CD4-positive, alpha-beta memory T cell (primary cell): ENCODE results near the gene UBE2B. TPM values are rescaled to one million over a fixed set of nuclear protein-coding genes. Genes with fewer than 3 reads are reported as not detected.

Source experiments
- CTCF ChIA-PET: fragments of 350-600 bp; sonication (Branson Sonifier 250); formaldehyde crosslinking; loops from one replicate; lab custom pipeline; 2021; ENCODE audit warnings: inconsistent platforms; ENCODE audit not compliant: partially characterized antibody; lab: Charles Lee
- POLR2A ChIA-PET: fragments of 350-600 bp; sonication (Branson Sonifier 250); formaldehyde crosslinking; loops from one replicate; lab custom pipeline; 2021; ENCODE audit not compliant: partially characterized antibody; lab: Charles Lee
- DNase-seq, 5 donors: peaks; one replicate each; pipeline versions ENCODE4 v3.0.0 to v3.0.0-alpha.2; 2020 to 2022; ENCODE audit warnings: mixed read lengths in 1 of 5
- H3K27ac ChIP-seq: one replicate; pipeline ENCODE4 v1.7.0; 2013; ENCODE audit warnings: low read depth, low read length
- H3K27me3 ChIP-seq: 2 replicates; pipeline ENCODE4 v1.7.0; 2013; ENCODE audit warnings: mild to moderate bottlenecking, low read length, moderate library complexity; ENCODE audit not compliant: insufficient read depth
- H3K36me3 ChIP-seq: 2 replicates; pipeline ENCODE4 v1.7.0; 2013; ENCODE audit warnings: mild to moderate bottlenecking, low read length, moderate library complexity; ENCODE audit not compliant: insufficient read depth
- H3K4me1 ChIP-seq: 2 replicates; pipeline ENCODE4 v1.7.0; 2013; ENCODE audit warnings: mild to moderate bottlenecking, low read length, moderate library complexity; ENCODE audit not compliant: insufficient read depth
- H3K4me3 ChIP-seq, 2 donors: one replicate each; pipeline ENCODE4 v1.7.0; 2013; ENCODE audit warnings: low read length in 2 of 2, mild to moderate bottlenecking in 1 of 2
- H3K9me3 ChIP-seq, 2 donors: one replicate each; pipeline ENCODE4 v1.7.0; 2013; ENCODE audit warnings: low read length in 2 of 2, control low read depth in 1 of 2; ENCODE audit not compliant: control insufficient read depth in 1 of 2
- H3K27ac Mint-ChIP-seq, 7 donors: one replicate each; pipeline ENCODE4 v1.8.0; 2020 to 2021; ENCODE audit warnings: mixed read lengths in 7 of 7, mild to moderate bottlenecking in 6 of 7, inconsistent platforms in 3 of 7, moderate library complexity in 3 of 7
- H3K27me3 Mint-ChIP-seq, 2 donors: one replicate each; pipeline ENCODE4 v1.8.0; 2020 to 2021; ENCODE audit warnings: mixed read lengths in 2 of 2
- H3K36me3 Mint-ChIP-seq, 2 donors: one replicate each; pipeline ENCODE4 v1.8.0; 2020 to 2021; ENCODE audit warnings: mixed read lengths in 2 of 2, inconsistent platforms in 1 of 2, mild to moderate bottlenecking in 1 of 2
- H3K4me1 Mint-ChIP-seq, 4 donors: one replicate each; pipeline ENCODE4 v1.8.0; 2020 to 2021; ENCODE audit warnings: mixed read lengths in 4 of 4, mild to moderate bottlenecking in 1 of 4
- H3K4me3 Mint-ChIP-seq, 8 donors: one replicate each; pipeline ENCODE4 v1.8.0; 2020 to 2021; ENCODE audit warnings: mixed read lengths in 8 of 8, mild to moderate bottlenecking in 7 of 8, moderate library complexity in 6 of 8, inconsistent platforms in 3 of 8
- H3K9me3 Mint-ChIP-seq, 8 donors: one replicate each; pipeline ENCODE4 v1.8.0; 2020 to 2021; ENCODE audit warnings: mixed read lengths in 8 of 8, mild to moderate bottlenecking in 5 of 8, inconsistent platforms in 3 of 8, moderate library complexity in 1 of 8
- intact Hi-C: fragments of 100-400 bp; cut with micrococcal nuclease; formaldehyde crosslinking; loops from one replicate; pipeline ENCODE4 v1.15.1; 2023
- polyA plus RNA-seq, 2 donors: library from polyadenylated mRNA; unstranded; fragments of 300-500 nt; fragmentation: Illumina TruSeq; gene quantifications; one replicate each; pipeline ENCODE4 v1.2.3, GENCODE V29; 2021
- total RNA-seq, 2 experiments: library from RNA; stranded (reverse); gene quantifications; one replicate each; pipeline ENCODE4 v1.2.3, GENCODE V29; 2021

Gene UBE2B
- total and polyA plus RNA-seq, 4 experiments from 2014 or later = 86.9 to 124 (median 120) TPM

GRCh38 chr5:134438721-134439123 is 67.4 kb downstream of the UBE2B start:
- H3K4me3 Mint-ChIP-seq = no peak overlapping the region
- no peaks in the 10 kb centered on the region for H3K9me3 Mint-ChIP-seq
- Histone ChIP-seq H3K4me1 (peaks cover 17% of the 10 kb centered on the region), H3K9me3 (no peaks in the 10 kb centered on the region), H3K27me3 (no peaks in the 10 kb centered on the region), H3K27ac (no peak overlapping the region), H3K36me3 (no peaks in the 10 kb centered on the region), H3K4me3 (no peak overlapping the region)
- intact Hi-C loops = no loop called here
- DNase-seq = no peak
- ChIA-PET CTCF (interaction anchor here (2.4 kb wide), 1 partner anchor 10 kb away, joined by 8 read pairs; no protein-coding TSS in a partner anchor), POLR2A (interaction anchor here (1.1 kb wide), 1 partner anchor 87 kb away, joined by 3 read pairs; the partner anchor contains the start of gene JADE2)
- H3K27ac Mint-ChIP-seq = peak overlapping the region in 5 of 7 donors; percentile 19 to 93 (median 61)
- no peaks in the 10 kb centered on the region for H3K27me3 Mint-ChIP-seq
- H3K4me1 Mint-ChIP-seq = peaks cover 9 to 19% (median 14%) of the 10 kb centered on the region in 4 donors
- H3K36me3 Mint-ChIP-seq = no peaks in the 10 kb centered on the region

GRCh38 chr5:134439210-134439654 is 67.9 kb downstream of the UBE2B start:
- Histone ChIP-seq H3K27me3 (no peaks in the 10 kb centered on the region), H3K9me3 (no peaks in the 10 kb centered on the region), H3K36me3 (no peaks in the 10 kb centered on the region), H3K27ac (no peak overlapping the region), H3K4me3 (no peak overlapping the region), H3K4me1 (peaks cover 17% of the 10 kb centered on the region)
- ChIA-PET POLR2A (interaction anchor here (1.1 kb wide), 1 partner anchor 87 kb away, joined by 3 read pairs; the partner anchor contains the start of gene JADE2), CTCF (interaction anchor here (2.4 kb wide), 1 partner anchor 10 kb away, joined by 8 read pairs; no protein-coding TSS in a partner anchor)
- Mint-ChIP-seq H3K36me3 (no peaks in the 10 kb centered on the region), H3K27ac (peak overlapping the region in 1 of 7 donors; percentile 27), H3K9me3 (no peaks in the 10 kb centered on the region), H3K4me1 (peaks cover 9 to 19% (median 14%) of the 10 kb centered on the region in 4 donors), H3K27me3 (no peaks in the 10 kb centered on the region), H3K4me3 (no peak overlapping the region)
- DNase-seq = no peak
- intact Hi-C loops = no loop called here

- H3K27ac ChIP-seq = no peak overlapping the region
- no peak overlapping the region for H3K27ac Mint-ChIP-seq
- H3K4me1 ChIP-seq = peaks cover 17% of the 10 kb centered on the region
- ChIA-PET CTCF (interaction anchor here (2.4 kb wide), 1 partner anchor 11 kb away, joined by 8 read pairs; no protein-coding TSS in a partner anchor), POLR2A (no interaction called here)
- H3K4me3 Mint-ChIP-seq = no peak overlapping the region
- H3K27me3 ChIP-seq = no peaks in the 10 kb centered on the region
- H3K9me3 Mint-ChIP-seq = no peaks in the 10 kb centered on the region
- H3K36me3 ChIP-seq = no peaks in the 10 kb centered on the region
- DNase-seq = no peak
- peaks cover 9 to 19% (median 14%) of the 10 kb centered on the region in 4 donors for H3K4me1 Mint-ChIP-seq
- H3K9me3 ChIP-seq = no peaks in the 10 kb centered on the region
- no peaks in the 10 kb centered on the region for H3K36me3 Mint-ChIP-seq
- H3K27me3 Mint-ChIP-seq = no peaks in the 10 kb centered on the region
- intact Hi-C loops = no loop called here
- no peak overlapping the region for H3K4me3 ChIP-seq
These were observed 68.9 kb downstream of the UBE2B start for GRCh38 chr5:134440201-134440755.

Other genes starting within 250 kb of the UBE2B start
- gene SKP1, start 194.6 kb upstream of the UBE2B start, total RNA-seq = 100 to 1,000 TPM; 234 to 246 TPM
- 1,000 to 10,000 TPM; 1,076 to 1,639 TPM for gene SKP1, start 194.6 kb upstream of the UBE2B start, polyA plus RNA-seq
- 100 to 1,000 TPM; 106 to 108 TPM for gene PPP2CA, start 145.5 kb upstream of the UBE2B start, total RNA-seq
- 100 to 1,000 TPM; 209 to 258 TPM for gene PPP2CA, start 145.5 kb upstream of the UBE2B start, polyA plus RNA-seq
- 1 to 10 TPM in 1 of 2 experiments, under 1 TPM in 1; 0.44 to 1.1 TPM for gene CDKL3, start 4.4 kb upstream of the UBE2B start, total RNA-seq
- under 1 TPM in 1 of 2 donors, not detected in 1; 0.50 TPM for gene CDKL3, start 4.4 kb upstream of the UBE2B start, polyA plus RNA-seq
- gene CDKN2AIPNL, start 40.3 kb downstream of the UBE2B start, total RNA-seq = 10 to 100 TPM; 14.7 to 15.1 TPM
- 10 to 100 TPM; 25.2 to 32.4 TPM for gene CDKN2AIPNL, start 40.3 kb downstream of the UBE2B start, polyA plus RNA-seq
- gene JADE2, start 154.1 kb downstream of the UBE2B start, total RNA-seq = 100 to 1,000 TPM; 265 to 276 TPM
- gene JADE2, start 154.1 kb downstream of the UBE2B start, polyA plus RNA-seq = 10 to 100 TPM in 1 of 2 donors, 1 to 10 TPM in 1; 9.1 to 42.6 TPM